ENCODE measurements around the gene C19orf25.
A peak's percentile ranks its signal among the peaks of the same experiment; 100 is the strongest.

Gene C19orf25

DNA sequence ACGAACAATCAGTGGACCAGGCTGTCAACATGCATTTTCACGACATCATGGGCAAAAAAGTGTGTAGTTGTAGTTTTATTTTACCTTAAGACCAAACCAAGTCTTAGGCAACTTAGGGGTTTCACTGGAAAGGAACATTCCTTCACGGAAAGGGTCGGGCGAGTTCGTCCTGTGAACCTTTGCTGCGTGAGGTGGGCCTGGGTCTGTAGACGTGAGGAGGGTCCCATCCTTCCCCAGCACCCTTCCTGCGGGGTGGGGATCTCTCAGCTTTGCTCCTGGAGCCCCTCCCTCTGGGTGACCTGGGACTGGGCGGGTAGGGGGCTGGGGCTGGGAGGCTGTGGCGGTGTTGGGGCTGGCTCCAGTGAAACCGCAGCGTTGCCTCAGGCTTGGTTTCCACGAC lies 53.1 kb downstream of the C19orf25 start:
- no peak for DNase-seq

- DNase-seq: peak; percentile 42
These were observed 53.7 kb downstream of the C19orf25 start for GRCh38 chr19:1425102-1425837.

DNA sequence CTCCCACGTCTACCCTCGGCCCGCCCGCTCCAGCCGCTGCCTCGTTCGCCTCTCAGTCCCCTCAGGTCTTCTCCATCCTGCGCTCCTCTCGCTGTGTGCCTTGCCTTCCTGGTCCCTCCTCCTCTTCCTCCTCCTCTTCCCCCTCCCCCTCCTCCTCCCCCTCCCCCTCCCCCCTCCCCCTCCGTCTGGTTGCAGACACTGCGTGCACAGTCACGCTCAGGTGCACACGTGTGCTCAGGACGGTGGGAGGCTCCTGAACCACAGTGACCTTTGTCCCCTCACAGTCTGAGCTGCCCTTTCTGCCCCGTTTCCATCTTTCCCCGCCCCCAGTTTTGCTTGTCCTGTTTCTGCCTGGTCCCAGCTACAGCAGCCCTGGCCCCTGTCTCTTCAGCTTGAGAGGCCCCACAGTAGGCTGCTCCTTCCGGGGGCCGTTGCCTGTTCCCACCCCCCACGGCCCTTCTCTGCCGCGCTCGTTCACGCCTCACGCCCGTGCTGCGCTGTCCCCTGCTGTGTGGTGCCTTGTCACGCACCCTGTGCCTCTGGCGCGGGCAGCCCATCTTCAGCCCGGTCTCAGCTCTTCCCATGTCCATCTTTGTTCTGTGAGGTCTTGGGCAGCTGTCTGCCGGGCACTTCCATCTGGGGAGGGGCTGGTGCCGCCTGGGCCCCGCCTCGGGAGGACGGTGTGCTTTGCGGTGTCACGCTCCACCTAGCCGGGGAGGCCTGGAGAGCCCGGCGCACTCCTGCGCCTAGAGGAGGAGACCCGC lies 54.6 kb downstream of the C19orf25 start:
- DNase-seq: no peak

GRCh38 chr19:1423436-1424191 lies 55.4 kb downstream of the C19orf25 start:
- DNase-seq: no peak

Measured in fibroblast of skin of right quadriceps (primary cell).